Activated CD8-positive, alpha-beta memory T cell treated with anti-CD3 and anti-CD28 coated beads for 36 hours (primary cell): ENCODE measurements around the gene PEPD. TPM values are rescaled to one million over a fixed set of nuclear protein-coding genes. Genes with fewer than 3 reads are reported as not detected.

Source experiments
- CTCF ChIA-PET: fragments of 350-600 bp; sonication (Branson Sonifier 250); formaldehyde crosslinking; loops from one replicate; lab custom pipeline; 2021; ENCODE audit warnings: antibody characterized with exemption; lab: Charles Lee
- POLR2A ChIA-PET: fragments of 350-600 bp; sonication (Branson Sonifier 250); formaldehyde crosslinking; loops from one replicate; lab custom pipeline; 2021; ENCODE audit warnings: antibody characterized with exemption; lab: Charles Lee
- total RNA-seq, 2 experiments: library from RNA; stranded (reverse); gene quantifications; one replicate each; pipeline ENCODE4 v1.2.3, GENCODE V29; 2021

The PEPD gene
- total RNA-seq, 2 experiments from 2014 or later, result 42.2 to 46.2 TPM

DNA sequence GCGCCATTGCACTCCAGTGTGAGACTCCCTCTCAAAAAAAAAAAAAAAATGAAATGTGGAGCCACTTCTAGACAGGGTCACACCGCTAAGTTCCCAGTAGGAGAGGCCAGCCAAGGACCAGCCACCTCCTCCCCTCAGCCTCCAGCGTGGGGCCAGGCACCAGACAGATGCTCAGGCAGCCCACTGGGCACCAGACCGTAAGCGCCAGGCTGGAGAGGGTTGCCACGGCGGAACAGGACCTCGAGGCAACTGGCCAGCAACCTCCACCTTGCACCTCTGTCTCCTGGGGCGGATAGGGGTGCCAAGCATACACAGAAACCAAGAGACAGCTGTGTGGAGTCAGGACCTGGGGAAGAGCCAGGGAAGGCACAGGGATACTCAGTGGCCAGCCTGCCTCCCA lies 3.7 kb downstream of the PEPD start:
- POLR2A ChIA-PET, result no interaction called here
- CTCF ChIA-PET, result no interaction called here

DNA sequence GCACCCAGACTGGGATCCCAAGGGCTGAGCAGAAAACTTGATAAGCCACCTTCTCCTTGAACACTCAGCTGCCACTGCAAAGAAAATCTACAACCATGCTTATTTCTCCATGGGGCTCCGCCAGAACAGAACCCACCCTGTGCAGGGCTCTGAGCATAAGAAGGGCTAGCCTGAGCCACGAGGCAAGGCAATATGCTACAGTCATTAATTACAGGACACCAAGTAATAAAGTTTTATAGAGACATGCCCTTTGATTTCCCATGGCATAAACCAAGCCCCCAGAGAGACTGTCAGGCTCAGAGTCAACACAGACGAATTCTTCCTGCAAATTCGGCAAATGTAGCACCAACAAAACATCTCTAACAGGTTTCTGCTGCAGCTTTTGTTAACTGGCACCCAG lies 5.7 kb downstream of the PEPD start:
- ChIA-PET CTCF (no interaction called here), POLR2A (no interaction called here)

DNA sequence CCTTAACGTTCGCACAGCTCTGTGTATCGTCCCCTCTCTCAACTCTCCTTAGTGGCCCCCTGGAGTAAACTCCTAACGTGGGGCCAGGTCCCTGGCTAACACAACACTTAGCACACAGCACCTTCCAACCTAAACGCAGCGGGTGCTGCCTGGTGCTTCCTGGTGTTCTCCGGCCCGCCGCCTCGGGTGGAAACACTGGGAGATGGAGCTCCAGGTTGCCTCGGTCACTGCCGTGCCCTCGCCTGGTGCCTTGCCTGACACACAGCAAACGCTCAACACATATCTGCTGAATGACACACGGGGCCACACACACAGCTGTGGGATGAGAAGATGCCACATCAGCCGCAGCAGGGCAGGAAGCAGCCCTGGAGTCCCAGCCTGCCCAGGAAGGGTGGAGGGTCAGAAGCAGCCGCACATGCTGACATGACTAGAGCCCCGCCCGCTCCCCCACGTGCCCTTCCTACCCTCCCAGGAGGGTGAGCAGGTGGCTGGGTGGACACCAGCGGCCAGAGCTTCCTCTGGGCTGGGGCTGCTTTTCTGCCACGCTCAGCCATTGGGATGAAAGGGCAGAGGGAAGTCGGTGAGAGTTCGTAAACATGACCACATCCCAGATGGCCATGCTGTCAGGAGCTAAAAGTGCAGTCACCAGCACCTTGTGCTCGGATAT lies 6.6 kb downstream of the PEPD start:
- POLR2A ChIA-PET, result no interaction called here
- CTCF ChIA-PET, result no interaction called here

DNA sequence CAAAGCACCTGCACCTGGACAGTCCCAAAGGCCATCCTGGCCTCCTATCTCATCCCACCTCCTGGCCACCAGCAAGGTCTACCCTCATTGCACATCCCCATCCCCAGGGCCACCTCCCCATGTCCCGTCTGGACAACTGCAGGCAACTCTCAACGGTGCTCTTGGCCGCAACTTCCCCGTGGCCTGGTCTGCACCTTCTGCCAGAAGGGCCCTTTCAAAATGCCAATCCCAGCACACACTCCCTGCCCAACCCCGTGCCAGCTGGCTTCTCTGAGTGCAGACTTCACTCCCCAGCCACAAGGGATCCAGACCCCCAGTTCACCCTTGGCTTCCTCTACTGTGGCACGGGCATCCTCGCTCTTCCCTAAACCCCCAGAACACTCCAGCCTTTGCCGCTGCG lies 8.2 kb downstream of the PEPD start:
- CTCF ChIA-PET, result interaction anchor here (1.6 kb wide), 1 partner anchor 10 kb away, joined by 3 read pairs; no protein-coding TSS in a partner anchor
- POLR2A ChIA-PET, result no interaction called here

DNA sequence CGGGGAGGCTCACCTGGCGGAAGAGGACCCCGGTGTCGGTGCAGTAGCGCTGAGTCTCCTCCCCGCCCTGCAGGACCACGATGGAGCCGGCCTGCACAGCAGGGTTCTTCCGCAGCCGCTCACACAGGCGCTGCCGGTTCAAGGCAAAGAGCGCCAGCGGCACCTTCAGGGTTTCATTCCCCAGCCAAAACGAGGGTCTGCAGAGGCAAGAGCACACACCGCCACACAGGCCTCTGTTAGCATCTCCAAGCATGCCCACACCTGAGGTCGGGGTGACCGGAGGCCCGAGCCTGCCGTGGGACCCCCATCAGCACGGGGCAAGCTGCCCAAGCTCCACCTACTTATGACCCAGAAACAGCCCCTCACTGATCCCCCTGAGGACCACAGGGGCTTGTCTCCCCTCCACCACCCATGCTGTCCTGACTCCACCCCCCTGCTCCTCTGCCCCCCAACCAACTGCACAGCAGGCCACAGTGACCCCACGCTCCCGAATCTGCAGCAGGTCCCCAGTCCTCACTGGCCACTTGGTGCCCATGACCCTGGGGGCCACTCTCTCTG lies 8.9 kb downstream of the PEPD start:
- ChIA-PET CTCF (interaction anchor here (1.6 kb wide), 1 partner anchor 10 kb away, joined by 3 read pairs; no protein-coding TSS in a partner anchor), POLR2A (no interaction called here)

DNA sequence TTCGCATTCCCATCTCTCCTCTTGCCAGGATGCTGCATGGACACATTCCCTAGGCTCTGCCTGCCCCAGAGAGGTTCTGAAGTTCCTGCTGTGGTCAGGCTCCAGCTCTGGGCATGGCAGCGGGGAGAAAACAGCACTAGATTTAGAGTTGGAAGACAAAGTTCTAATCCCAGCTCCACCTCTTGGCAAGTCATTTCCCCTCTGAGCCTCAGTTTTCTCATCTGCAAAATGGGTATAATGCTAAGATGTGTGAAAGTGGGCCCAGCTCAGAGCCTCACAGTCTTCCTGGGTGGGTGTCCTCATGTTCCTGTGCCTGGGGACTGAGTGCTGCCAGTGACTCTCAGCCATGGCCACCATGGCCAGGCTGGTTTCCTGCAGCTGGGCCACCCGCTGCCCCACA lies 9.6 kb downstream of the PEPD start:
- ChIA-PET CTCF (interaction anchor here (1.6 kb wide), 1 partner anchor 9 kb away, joined by 3 read pairs; no protein-coding TSS in a partner anchor), POLR2A (no interaction called here)

DNA sequence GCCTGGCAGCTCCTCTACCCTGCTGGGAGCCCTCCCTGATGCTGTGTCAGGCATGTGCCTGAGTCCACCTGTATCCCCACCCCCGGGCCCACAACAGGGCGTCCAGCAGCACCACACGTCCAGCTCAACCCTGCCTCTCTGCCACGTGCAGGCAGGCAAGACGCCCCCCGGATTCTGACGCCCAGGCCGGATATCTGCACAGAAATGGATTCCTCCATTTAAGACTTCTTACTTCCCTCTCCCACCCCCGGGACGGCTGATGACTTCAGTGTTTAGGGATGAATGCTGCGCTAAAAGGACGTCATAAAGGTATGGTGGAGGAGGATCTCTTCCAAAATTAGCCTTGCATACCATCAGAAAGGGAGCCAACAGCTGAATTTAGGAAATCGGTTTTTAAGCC lies 10.2 kb downstream of the PEPD start:
- ChIA-PET POLR2A (no interaction called here), CTCF (no interaction called here)

DNA sequence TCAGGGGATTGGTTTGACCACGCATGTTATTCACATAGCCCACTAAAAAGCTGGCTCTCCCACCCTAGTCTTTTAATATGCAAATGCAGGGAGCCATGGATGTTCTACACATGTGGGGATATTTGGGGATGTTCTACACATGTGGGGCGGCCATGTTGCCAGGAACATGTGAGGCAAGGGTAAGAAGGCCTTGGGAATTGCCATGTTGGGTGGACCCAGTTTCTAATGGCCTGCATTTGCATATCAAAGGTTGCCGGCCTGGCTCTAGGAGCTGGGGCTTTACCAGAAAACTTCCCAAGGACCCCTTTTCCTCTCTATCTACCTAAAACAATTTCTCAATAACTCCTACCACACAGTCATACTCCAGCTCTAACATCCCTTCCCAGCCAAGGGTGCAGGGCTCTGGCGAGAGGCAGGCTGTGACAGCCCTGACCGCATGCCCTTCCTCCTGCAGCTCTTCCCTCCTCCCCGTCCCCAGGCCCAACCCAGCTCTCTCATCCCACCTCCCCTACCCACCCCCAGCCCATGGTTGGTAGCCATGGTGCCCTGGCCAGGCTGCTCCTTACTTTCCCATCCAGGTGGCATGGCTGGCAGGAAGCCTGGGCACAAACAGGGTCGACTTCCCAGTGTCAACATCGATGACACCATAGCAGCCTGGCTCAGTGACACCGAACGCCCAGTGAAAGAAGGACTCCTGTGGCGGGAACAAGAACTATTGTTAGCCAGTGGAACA lies 11.0 kb downstream of the PEPD start:
- ChIA-PET POLR2A (no interaction called here), CTCF (no interaction called here)

DNA sequence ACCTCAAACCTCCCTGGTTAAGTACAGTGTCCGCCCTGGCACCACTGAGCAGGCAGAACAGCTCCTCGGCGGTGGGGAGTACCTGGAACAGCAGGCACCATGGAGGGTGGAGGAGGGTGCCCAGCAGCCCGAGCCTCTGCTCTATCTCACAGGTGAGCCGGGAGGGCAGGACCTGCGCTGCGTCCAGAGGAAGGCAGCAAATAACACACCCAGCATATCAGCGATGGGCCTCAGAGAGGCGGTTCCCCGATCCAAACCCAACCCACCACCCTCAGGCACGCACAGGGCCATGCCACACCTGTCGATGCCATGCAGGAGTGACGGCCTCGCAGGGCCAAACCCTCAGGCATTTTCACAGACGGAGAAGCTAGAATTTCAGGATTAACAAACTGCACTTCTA lies 11.8 kb downstream of the PEPD start:
- POLR2A ChIA-PET, result no interaction called here
- CTCF ChIA-PET, result no interaction called here

DNA sequence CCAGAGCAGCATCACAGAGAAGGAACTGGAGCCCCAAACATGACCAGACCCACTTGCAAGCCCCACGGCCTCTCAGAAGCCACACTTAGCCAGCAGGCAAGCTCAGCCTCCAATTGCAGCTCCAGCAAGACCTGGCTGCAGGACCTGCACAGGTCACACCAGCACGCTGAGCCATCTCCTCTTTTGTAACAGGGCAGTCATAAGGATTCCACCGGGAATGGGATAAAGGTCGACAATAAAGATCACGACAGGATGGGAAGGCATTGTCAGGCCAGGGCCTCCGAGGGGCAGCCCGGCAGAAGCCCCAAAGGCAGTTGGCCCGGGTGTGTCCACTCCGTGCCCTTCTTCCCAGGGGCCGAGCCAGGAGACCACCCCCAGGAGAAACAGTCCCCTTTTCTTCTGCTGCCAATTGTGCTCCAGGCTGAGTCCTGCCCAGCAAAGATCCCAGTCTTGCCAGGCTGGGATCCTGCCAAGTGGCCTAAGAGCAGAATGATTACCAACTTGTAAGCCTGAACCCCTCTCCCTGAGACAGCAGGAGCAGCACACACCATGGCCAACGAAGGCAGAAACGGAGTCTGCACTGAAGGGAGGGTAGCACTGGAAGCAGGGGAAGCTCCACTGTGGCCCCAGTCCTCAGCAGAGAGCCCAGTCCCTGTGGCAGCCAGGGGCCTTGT lies 12.5 kb downstream of the PEPD start:
- ChIA-PET CTCF (no interaction called here), POLR2A (no interaction called here)

DNA sequence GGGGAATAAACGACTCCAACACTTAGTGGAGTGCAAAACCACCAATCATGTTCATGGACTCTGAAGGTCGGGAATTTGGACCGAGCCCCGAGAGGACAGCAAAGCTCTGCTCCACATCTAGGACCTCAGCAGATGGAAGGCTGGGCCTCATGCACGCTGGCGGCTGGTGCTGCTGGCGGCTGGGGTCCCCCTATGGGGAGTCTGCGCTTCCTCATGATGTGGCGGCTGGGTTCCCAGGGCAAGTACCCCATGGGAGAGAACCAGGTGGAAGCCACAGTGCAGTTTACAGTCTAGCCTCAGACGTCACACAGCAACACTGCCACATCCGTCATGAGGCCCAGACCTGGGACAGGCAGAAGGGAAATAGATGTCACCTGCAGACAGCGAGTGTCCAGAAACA lies 13.2 kb downstream of the PEPD start:
- ChIA-PET POLR2A (no interaction called here), CTCF (interaction anchor here (0.8 kb wide), 1 partner anchor 22 kb away, joined by 3 read pairs; no protein-coding TSS in a partner anchor)

DNA sequence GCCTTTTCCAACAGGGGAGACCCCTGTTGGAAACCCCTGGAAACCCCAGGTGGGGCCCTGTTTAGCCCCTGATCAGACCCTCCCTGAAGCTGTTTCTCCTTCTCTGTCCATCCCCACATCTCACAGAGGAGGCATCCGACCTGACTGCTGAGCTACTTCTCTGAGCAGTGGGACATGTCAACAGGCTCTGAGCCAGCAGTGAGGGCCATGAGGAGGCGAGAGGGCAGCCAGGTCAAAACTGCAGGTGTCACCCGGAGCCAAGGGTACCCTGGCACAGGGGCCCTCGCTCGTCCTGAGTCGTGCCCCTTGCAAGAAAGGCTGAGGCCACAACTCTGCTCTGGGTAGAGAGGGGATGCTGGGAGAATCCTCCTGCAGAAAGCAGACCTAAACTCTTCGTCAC lies 13.6 kb downstream of the PEPD start:
- CTCF ChIA-PET, result interaction anchor here (0.8 kb wide), 1 partner anchor 22 kb away, joined by 3 read pairs; no protein-coding TSS in a partner anchor
- POLR2A ChIA-PET, result no interaction called here

DNA sequence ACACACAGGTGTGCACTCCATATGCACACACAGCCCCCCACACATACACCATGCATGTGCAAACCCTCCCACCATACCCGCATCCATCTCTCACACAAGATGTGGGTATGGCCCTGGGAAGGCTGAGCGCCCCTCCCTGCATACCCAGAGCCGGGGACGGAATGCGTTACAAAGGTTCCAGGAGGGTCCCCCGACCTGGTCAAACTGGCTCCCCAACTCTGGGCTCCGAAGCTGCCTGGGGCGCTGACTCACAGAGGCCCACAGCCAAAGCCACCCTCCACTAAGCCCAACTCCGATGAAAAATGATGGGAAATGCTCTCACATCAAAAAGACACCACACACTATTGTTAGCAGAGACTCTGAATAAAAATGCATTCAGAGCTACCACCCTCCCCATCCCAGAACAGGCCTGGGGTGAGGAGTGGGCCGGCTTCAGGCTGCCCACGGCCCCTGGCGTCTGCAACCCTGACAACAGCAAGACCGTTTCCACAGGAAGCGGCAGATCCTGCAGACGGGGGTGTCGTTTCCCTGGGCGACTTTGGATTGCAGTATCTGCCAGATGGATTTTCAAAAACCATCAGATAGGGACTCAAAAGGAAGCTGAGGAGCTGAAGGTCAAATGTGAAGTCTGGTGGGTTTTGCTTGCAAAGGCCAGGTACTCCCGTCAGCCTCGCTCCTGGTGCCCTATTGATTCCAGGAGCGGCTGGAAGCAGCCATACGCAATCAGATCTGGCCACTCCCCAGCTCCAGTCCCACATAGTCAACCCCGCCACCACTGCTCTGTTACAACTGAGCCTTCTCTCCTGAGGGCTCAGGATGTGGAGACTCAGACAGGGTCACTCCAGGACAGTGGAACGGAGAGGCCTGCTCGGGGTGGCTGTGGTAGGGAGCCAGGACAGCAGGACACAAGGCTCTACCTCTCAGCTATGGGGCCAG lies 14.3 kb downstream of the PEPD start:
- POLR2A ChIA-PET, result no interaction called here
- CTCF ChIA-PET, result interaction anchor here (0.8 kb wide), 1 partner anchor 21 kb away, joined by 3 read pairs; no protein-coding TSS in a partner anchor

DNA sequence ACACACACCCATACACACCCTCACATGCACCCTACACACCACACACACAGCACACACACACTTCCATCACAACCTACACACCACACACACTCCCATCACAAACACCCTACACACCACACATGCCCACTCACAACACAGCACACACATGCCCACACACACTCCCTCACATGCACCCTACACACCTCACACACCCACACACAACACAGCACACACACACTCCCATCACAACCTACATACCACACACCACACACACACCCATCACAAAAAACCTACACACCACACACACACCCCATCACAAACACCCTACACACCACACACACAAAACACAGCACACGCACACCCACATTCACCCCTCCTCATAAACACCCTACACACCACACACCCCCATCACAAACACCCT lies 15.1 kb downstream of the PEPD start:
- ChIA-PET CTCF (no interaction called here), POLR2A (no interaction called here)

DNA sequence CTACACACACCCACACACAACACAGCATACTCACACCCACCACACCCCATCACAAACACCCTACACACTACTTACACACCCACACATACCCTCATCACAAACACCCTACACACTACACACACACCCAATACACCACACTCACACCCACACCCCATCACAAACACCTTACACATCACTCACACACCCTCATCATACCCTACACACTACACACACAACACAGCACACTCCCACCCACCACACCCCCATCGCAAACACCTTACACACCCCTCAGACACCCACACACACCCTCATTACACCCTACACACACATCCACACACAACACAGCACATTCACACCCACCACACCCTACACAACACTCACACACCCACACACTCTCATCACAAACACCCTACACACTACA lies 15.8 kb downstream of the PEPD start:
- ChIA-PET POLR2A (no interaction called here), CTCF (no interaction called here)

DNA sequence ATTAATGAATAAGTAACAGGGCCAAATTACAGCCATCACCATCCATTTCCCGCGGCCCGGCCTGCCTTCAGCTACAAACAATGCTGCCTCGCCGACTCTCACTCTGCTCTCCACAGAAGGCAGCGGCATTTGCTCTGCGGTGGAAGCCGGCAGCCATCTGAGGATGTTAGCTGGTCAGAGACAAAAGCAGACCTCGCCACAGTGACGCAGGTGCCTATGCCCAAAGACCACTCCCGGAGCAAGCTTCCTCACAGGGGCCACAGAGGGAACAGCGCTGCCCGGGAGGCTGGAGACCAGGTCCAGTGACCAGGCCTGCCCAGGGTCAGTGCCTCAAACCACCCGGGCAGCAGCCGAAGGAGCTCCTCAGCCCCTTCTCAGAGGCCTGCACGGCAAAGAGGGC lies 16.4 kb downstream of the PEPD start:
- CTCF ChIA-PET, result no interaction called here
- POLR2A ChIA-PET, result no interaction called here

DNA sequence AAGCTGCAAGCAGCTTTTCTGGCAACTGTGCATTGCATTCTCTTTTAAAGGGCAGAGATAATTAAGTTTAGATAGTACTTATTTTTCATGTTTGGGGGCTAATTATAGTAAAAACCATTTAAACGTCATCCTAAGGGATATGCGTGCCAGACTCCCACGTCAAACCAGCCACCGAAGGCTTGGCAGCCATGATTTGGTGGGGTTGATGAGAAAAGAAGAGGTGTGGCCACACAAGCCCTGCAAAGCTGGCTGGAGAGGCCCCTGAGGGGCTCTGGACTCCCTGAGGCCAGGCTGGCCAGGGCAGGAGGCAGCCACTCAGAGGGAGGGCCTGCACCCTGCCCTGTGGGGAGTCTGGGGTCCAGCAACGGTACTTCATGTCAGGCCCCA lies 17.5 kb downstream of the PEPD start:
- ChIA-PET CTCF (no interaction called here), POLR2A (no interaction called here)

DNA sequence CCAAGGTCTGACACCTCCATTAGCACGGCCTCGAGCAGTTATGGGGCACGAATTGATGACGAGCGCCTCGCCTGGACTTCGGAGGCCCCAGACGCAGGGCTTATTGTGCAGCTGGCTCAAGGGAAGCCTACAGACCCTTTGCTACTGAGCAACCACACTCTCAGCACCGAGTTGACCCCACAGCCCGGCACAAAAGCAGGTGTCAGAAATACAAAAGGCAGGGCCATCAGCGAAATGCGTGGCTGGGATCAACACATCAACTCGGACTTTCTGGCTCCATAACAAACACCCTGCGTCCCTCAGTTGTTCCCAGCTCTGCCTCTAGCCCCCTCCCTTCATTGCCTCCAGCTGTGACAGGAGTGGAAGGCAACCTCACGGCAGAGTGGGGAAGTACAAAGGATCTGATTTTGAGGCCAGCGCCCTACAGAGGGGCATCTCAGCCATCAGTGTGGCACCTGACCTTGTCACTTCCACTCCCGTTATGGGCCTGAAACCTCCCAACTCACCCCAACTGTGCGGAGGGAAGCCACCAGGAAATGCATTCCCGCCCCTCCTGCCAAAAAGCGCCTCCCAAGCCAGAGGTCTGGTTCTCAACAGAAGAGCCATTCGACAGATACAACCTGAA lies 18.0 kb downstream of the PEPD start:
- ChIA-PET POLR2A (no interaction called here), CTCF (interaction anchor here (1.0 kb wide), 1 partner anchor 9 kb away, joined by 3 read pairs; no protein-coding TSS in a partner anchor)
